ENCODE data around the gene NCL.

DNA sequence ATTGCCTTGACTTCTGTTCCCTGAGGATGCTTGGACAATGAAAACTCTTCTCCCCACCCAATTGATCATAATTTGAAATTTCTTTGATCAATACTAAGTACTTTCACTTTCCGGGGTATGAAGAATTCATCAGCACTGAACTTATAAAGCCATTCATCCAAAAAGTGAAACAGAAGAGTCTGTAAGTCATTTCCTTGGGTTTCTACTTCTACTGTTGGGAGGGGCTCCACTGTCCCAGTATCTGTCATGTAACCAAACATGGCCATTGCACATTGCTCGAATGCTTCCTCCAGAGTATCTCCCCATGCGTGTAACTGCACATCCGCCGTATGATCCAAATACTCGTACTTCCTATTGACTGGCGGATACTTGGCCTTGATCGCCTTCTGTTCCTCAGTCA lies 30.3 kb downstream of the NCL start:
- TF ChIP-seq, protein P1, sequence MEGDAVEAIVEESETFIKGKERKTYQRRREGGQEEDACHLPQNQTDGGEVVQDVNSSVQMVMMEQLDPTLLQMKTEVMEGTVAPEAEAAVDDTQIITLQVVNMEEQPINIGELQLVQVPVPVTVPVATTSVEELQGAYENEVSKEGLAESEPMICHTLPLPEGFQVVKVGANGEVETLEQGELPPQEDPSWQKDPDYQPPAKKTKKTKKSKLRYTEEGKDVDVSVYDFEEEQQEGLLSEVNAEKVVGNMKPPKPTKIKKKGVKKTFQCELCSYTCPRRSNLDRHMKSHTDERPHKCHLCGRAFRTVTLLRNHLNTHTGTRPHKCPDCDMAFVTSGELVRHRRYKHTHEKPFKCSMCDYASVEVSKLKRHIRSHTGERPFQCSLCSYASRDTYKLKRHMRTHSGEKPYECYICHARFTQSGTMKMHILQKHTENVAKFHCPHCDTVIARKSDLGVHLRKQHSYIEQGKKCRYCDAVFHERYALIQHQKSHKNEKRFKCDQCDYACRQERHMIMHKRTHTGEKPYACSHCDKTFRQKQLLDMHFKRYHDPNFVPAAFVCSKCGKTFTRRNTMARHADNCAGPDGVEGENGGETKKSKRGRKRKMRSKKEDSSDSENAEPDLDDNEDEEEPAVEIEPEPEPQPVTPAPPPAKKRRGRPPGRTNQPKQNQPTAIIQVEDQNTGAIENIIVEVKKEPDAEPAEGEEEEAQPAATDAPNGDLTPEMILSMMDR (IDR thresholded peaks at IDR 0.05) = no peak
- TF ChIP-seq POLR2A (IDR thresholded peaks at IDR 0.05) (no peak), EP300 (IDR thresholded peaks at IDR 0.05; ENCODE audit: low read depth) (no peak)
